Globus pallidus (tissue), 1 donor: ENCODE data around the gene AK1.

Source experiments
- DNase-seq: peaks from one replicate; pipeline ENCODE4 v3.0.0-alpha.2; 2015; ENCODE audit warnings: low spot score

Gene AK1

DNA sequence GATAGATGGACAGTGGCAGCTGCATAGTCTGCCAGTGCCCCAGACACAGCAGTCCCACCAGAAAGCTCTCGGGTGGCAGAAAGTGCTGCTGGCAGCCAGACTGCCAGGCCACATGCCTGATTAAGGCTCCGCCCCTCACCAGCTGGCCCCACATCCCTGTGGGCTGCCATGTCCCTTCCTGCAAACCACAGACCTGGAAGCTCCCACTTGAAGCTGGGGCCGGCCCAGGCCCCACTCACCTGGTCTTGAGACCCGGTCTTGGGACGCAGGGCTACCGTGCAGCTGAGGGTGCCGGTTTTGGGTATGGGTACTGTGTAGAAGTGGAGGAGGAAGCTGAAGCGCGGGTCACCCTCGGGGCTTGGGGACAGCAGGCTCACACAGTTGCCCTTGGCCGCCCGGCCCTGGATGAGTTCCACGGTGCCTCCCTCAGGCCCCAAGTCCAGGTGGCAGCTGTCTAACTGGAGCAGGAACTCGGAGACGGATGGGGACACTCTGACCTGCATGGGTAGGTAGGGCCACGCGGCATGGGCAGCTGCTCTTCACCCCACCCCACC, 59.5 kb downstream of the AK1 start:
- no peak for DNase-seq

DNA sequence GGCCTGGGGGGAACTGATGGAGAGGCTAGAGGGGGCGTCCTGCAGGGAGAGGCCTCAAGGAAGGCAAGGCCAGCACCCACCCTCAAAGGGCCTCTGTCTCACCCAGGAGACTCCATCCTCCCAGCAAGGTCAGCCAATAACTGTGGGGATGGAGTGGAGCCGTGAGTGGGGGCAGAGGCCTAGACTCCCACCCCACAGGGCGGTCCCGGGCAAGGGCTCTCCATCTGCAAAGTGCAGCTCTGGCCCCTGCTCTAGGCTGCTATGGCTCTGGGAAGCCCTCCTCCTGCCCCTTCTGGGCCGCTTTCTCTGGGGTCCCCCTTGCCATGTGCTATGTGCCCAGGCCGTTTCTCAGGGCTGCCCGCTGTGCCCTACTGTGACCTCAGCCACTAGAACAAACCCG, 60.7 kb downstream of the AK1 start:
- DNase-seq = no peak
